ENCODE measurements around the gene CSTF3.
"Not testable (repeated sequence)": the region's sequence is repeated elsewhere in the genome, so short reads cannot be mapped to it uniquely, and the experiment has no call there.

Gene CSTF3

DNA sequence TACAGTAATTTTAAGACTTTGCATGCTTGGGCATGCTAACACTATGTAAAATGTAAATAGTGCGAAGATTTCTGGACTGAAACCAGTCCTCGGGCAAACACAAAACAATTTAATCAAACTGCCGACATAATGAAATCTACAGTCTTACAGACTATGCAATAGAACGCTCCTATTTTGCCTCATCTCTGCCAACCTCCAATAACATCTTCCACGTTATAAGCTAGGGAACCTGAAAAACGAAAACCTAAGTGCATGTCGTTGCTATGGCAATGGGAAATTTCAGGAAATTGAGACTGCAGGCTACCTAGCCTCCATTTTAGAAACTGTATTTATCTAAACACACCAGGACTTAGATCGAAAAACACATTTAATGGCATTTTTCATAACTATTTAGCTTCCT is 1.1 kb downstream of the CSTF3 start:
- DNase-seq: no peak

DNA sequence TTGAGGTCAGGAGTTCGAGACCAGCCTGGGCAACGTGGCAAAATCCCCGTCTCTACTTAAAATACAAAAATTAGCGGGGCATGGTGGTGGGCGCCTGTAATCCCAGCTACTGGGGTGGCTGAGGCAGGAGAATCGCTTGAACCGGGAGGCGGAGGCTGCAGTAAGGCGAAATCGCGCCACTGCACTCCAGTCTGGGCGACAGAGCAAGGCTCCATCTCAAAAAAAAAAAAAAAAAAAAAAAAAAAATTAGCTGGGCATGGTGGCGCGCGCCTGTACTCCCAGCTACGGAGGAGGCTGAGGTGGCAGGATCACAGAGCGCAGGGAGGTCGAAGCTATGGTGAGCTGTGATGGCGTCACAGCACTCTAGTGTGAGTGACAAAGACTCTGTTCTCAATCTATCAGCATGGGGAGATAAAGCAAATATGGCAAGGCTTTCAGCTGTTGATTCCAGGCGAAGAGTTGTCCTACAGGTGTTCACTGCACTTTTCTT is 1.9 kb downstream of the CSTF3 start:
- not testable (repeated sequence) for DNase-seq

GRCh38 chr11:33158596-33159275 is 2.5 kb downstream of the CSTF3 start:
- no peak for DNase-seq

GRCh38 chr11:33157103-33158027 is 3.9 kb downstream of the CSTF3 start:
- DNase-seq: no peak

DNA sequence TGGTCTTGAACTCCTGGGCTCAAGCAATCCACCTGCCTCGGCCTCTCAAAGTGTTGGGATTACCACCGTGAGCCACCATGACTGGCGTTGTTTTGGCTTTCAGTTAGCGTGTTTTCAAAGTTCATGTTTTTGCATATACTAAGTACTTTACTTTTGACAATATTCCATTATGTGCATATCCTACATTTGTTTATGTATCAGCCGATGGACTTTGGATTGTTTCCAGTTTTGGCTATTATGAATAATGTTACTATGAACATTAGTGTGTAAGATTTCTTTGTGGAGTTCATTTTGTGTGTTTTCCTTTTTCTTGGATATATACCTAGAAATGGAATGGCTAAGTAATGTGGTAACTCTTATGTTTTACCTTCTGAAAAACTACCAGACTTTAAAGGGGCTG is 9.9 kb downstream of the CSTF3 start:
- no peak for DNase-seq

GRCh38 chr11:33147559-33147958 is 13.7 kb downstream of the CSTF3 start:
- DNase-seq: no peak

- no peak for DNase-seq
Observed at GRCh38 chr11:33135768-33136443, 25.4 kb downstream of the CSTF3 start.

DNA sequence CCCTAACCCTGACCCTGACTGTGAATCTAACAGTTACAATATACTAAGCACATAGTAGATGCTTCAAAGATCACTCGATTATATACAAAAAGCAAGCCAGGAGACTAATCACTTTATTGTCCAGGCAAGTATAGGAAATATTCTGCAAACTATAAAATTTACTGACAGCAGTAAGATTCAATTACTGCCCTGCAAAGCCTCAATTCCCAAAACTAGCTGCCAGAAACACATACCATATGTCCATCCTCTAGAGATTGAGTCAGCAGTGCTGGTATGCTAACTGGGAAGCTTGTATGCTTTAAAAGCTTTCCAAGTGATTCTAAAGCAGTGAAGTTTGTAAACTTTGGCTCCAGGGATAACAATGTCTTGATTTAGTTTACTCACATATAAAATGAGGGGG is 26.1 kb downstream of the CSTF3 start:
- DNase-seq: no peak

DNA sequence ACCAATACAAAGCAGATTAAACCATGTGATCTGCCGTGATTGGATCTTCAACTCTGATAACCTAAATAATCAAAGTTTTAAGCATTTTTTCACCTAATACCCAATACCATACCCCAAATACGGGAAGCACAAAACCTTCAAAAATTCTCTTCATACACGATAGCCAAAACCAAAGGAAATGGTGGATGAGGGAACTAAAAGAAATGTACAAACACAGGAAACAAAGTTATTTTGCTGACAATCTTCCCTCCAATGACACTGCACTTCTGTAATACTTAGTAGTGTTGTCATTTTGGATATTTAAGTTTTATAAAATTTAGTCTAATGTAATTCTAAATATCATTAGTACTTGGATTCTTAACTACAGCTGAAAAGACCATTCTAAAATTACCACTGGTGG is 27.0 kb downstream of the CSTF3 start:
- DNase-seq: no peak

DNA sequence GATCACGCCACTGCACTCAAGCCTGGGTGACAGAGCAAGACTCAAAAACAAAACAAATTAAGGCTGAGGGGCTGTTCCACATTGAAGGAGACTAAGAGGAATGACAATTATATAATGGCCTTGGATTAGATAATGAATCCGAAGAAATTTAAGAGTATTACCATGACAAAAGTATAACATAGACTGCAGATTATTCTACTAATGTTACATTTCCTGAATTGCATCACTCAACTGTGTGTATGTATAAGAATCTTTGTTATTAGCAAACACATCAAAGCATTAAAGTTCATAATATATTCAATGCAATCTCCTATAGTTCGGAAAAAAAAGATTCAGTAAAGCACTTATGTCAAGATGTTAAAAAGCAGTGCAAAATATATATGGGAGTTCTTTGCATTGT is 27.5 kb downstream of the CSTF3 start:
- no peak for DNase-seq

DNA sequence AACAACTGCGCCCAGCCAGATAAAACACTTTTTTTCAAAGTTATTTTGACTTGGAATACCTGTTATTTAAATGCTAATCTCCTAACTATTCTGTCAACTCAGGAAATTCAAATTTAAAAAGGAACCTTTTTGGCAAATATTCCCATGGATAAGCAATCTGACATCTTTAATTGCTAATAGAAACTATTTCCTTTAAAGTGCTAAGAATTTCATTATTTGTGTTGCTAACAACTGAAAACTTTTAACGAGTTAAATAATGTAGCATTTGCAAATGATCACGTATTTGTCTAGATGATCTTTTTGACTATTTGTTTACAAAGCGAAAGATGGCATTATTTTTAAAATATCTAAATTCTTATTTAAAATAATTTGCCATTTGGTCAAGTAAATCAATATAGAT is 28.8 kb downstream of the CSTF3 start:
- no peak for DNase-seq

- DNase-seq: no peak
Observed at GRCh38 chr11:33128739-33129138, 32.5 kb downstream of the CSTF3 start.

DNA sequence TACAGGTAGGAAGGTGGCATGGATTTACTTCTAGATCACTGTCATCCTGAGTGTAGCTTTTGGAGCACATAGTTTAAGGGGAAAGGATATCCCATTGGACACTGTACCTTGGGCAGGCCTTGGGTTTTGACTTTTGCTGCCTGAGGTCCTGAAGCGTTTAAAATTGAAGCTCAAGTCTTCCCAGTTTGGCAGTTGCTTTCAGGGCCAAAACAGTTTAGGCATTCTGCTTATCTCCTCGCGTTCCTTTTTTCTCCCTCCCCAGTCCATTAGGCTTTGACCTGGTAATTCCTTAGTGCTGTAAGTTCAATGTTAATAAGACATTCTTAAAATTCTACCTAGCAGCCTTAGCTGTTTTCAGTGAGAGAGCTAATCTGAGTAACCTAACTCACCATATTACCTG is 35.7 kb downstream of the CSTF3 start:
- no peak for DNase-seq

DNA sequence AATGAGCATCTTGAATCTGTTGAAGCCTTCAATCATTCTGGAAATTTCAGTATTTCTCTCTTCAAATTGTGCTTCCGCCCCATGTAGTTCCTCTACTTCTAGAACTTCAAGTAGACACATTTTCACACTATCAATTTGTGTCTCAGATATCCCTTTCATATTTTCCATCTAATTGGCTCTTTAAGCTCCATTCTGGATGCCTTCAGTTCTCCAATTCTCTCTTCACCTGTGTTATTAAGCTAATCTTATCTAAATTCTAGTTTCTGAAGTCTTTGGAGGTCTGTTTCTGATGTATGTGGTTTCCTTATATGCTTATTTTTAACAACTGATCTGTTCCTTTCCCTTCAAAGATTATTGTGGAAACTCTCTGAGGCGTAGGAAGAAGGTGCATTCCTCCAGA is 36.3 kb downstream of the CSTF3 start:
- DNase-seq: no peak

DNA sequence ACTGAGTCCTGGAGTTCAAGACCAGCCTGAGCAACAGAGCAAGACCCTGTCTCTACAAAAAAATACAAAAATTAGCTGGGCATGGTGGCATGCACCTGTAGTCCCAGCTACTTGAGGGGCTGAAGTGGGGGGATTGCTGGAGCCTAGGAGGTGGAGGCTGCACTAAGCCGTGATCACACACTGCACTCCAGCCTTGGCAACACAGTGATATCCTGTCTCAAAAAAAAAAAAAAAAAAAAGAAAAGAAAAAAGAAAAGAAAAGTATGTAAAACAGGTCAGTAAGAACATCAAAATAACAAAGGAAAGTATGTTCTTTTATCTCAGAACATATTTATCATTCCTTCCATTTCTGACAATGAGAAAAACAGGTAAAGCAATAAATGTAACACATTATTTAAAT is 38.6 kb downstream of the CSTF3 start:
- DNase-seq: not testable (repeated sequence)

- DNase-seq: no peak
Observed at GRCh38 chr11:33116535-33116934, 44.7 kb downstream of the CSTF3 start.

DNA sequence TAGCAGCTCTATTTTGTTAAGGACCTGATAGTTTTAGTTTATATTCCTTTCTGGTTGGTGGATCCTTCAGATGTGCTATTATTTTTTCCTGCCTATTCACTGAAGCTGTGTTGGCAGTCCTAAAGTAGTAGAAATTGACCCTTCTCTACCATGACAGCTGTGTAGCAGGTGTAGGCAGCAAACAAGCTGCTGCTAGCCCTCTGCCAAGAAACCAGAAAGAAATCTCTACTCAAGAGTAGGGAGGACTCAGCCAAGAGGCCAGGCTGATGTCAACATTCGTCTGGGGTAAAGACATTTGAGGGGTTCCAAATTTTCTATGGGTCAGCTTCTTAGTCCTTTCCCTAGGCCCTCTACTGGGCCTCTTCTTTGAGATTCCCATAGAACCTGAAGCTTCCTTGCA is 51.2 kb downstream of the CSTF3 start:
- no peak for DNase-seq

DNA sequence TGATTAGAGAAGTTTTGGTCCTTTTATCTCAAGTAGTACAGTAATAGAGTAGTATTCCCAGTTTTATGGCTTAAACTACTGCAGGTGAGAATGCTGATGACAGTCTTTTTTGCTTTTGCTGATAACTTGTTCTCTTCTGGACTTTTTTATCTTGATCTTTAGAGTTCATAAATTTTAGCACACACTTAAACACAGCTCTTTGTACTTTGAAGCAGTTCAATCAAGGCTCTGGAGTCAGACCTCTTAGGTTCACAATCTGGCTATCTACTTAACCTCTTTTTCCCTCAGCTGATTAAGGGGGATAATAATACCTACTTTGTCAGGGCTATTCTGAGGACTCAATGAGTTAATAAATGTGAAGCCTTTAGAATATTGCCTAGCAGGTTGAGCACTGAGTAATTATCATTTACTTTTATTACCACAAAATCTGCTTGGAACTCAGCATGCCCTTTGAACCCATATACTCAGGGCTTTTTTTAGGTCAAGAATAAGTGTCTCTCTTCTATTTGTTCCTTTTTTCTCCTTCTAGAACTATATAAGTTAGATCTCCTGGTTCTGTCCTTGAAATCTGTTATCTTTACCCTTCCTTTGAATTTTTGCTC is 51.9 kb downstream of the CSTF3 start:
- DNase-seq: no peak

DNA sequence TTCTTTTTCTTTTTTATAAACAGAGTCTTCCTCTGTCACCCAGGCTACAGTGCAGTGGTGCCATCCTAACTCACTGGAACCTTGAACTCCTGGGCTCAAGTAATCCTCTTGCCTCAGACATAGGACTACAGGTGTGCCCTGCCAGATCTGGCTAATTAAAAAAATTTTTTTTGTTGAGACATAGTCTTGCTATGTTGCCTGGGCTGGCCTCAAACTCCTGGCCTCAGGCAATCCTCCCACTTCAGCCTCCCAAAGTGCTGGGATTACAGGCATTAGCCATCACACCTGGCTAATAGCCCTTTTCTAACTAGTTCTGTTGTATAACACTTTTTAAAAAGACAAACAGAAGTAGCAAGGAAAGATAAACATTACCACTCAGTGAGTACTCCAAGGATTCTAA is 57.4 kb downstream of the CSTF3 start:
- no peak for DNase-seq

DNA sequence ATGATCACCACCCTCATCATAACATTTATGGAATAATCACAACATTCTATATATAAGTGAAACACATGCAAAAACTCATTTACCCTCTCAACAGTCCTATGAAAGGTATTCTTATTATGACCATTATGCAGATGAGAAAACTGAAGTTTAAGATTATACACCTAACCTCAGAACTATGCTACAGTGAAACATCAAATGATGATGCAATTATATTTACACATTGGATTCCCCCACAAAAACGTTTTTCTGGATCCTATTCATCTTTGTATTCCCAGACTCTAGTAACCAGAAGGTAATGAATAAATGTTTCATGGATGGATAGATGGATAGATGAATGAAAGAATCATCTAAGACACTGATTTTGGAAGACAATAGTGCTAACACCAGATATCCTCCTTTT is 67.1 kb downstream of the CSTF3 start:
- no peak for DNase-seq

DNA sequence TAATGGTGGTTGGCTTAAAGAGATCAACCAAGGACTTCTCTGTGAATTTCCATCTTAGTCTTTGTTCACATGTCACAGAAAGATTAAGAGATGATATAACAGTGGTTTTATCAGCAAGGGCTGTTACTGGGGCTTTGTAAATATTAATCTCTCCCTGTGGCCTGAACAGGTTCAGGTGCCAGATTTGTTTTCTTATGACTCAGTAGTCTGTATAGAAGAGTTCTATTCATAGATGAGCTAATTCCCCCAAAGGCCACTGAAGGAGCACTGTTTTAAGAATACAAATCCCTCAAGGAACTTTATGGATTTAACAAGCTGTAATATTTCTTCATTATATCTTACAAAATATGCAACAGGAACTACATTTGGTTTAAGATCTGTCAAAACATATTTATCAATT is 71.5 kb downstream of the CSTF3 start:
- no peak for DNase-seq

DNA sequence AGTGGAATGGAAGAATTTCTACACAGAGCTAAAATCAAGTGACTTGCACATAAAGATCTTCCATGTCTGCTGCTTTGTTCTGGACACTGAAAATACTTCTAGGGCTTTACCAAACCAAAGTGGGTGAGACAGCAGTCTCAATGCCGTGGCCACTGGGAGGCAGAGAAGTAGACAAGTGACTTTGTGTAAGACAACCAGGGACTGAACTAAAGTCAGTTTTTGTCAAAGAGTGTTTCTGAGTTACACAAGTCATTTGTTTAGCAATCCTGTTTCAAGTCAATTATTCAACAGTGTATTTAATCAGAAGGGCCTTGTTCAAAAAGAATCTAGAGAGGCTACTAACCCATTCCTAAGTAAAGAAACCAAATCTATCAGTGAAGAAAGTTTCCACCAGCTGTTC is 75.3 kb downstream of the CSTF3 start:
- no peak for DNase-seq

GRCh38 chr11:33083918-33084317 is 77.4 kb downstream of the CSTF3 start:
- DNase-seq: no peak
